GM19351 (cell line): ENCODE results near the gene EME2.

Source experiments
- ATAC-seq: cut with Tn5 transposase; IDR thresholded peaks from one replicate; pipeline ENCODE4 v1.9.1; 2021; ENCODE audit warnings: mild to moderate bottlenecking, moderate library complexity; ENCODE audit not compliant: unreplicated experiment

Gene EME2

GRCh38 chr16:1745181-1745899 lies 27.3 kb upstream of the EME2 start:
- ATAC-seq = no peak

- ATAC-seq = no peak
Measured at GRCh38 chr16:1745900-1746692, 26.5 kb upstream of the EME2 start.

DNA sequence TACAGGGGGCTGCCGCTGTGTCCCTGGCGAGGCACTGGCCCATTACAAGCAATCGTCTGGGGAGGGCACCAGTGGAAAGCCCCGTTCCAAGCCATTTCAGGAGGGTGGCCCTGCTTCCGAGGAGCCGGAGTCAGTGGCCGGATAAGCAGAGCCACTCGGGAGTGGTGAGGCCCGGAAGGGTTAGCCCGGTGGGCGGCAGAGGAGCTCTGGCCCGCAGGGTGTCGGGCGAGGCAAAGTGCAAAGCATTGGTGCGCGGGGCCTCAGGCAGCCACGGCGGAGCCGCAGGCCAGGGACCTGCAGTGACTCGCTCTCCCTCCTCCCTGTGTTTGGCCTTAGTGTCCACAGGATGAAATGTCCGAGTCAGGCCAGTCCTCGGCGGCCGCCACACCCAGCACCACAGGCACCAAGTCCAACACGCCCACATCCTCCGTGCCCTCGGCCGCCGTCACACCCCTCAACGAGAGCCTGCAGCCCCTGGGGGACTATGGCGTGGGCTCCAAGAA lies 25.9 kb upstream of the EME2 start:
- ATAC-seq = no peak

- no peak for ATAC-seq
Measured at GRCh38 chr16:1747934-1748333, 24.7 kb upstream of the EME2 start.

- ATAC-seq = no peak
Measured at GRCh38 chr16:1749152-1750117, 23.2 kb upstream of the EME2 start.

DNA sequence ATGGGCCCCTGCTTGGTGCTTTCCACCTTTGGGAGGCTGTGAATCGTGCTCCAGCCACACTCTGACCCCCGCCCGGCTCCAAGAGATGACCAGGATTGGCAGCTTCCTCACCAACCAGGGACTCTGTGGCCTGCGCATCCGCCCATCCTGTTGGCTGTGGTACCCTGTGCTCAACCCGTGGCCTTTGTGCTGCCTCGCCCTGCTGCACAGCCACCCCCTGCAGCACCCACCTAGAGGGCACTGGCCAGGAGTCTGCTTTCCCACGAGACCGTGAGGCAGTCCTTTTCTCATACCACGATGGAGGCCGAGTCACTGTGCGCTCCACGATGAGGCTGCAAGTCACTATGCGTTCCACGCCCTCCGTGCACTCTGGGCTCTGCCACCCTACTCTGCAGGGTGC lies 20.7 kb upstream of the EME2 start:
- no peak for ATAC-seq

- no peak for ATAC-seq
Measured at GRCh38 chr16:1752853-1753252, 19.8 kb upstream of the EME2 start.

DNA sequence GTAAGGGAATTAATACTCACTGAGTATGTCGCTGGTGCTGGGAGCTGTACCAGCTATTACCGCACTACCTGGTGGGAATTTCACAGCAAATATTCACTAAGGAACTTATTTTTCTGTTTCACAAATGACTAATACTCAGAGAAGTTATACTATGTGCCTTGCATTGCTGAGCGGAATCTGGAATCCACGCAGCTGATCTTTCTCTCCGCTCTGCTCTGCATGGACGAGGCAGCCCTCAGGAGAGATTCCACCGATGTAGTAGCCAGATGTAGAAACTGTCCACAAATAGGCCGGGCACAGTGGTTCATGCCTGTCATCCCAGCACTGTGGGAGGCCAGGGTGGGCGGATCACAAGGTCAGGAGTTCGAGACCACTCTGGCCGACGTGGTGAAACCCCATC lies 18.4 kb upstream of the EME2 start:
- no peak for ATAC-seq

DNA sequence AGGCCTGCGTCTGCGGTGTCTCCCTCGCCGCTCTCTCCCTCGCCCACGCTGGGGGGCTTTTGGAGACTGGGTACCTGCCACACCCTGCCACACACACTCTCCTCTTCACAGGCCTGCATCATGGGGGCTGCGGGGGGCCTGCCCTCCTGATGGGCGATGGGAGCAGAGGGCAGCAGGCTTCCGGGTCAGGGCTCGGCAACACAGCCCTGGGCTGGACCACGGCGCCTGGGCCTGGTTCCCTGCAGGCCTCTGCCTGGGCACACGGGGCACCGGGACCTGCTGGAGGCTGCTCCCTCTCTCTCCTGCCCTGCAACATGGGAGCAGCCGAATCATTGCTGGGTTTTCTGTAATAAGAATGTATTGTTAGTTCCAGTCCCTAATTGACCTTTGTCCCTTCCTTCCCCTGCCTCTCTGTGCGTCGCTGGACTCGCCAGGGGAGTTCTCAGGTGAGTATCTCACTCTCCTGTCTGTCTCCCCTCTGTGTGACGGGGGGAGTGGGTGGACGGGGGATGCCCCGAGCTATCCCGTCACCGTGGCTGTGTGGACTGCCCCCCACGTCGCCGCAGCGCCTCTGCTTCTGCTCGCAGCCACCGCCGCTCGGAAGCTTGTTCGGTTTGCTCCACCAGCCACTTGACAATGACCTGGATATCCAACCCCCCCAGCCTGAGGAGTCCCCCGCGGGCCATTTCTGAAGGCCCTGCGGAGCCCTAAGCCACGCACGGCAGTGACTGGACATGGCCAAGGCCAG lies 14.7 kb upstream of the EME2 start:
- ATAC-seq = no peak

DNA sequence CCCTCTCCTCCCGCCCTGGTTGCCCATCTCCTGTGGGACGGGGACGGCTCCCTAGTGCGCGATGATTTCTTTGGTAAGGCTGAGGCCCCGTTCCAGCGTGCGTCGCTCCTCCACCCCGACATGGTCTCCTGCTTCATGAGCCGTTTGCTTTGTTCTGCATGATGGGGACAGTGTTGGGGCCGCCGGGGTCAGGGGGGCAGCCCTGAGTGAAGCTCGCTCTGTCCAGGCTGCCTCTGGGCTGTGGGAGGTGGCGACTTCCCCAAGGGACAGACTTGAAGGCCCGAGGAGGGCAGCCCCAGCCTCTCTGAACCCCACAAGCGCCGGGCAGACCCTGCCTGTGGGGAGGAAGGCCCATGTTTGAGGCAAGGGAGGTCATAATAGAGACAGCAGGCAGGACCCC lies 13.7 kb upstream of the EME2 start:
- no peak for ATAC-seq

DNA sequence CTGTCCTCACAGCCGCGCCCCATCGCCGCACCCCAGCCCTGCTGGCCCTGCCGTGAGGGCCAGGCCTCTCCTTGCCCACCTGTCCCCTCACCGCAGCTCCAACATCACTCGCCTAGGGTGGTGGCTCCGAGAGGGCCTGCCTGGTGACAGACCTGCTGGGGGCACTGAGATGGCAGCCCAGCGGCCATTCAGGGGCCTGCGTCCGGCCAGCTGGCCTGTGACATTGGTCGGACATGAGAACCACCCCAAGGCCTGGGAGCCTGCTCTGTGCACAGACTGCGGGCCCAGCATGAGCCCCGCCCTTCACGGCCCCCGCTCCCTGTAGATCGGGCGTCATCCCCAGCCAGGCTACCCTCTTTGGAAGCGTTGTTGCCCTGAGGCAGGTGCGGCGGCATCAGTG lies 13.1 kb upstream of the EME2 start:
- ATAC-seq = no peak

DNA sequence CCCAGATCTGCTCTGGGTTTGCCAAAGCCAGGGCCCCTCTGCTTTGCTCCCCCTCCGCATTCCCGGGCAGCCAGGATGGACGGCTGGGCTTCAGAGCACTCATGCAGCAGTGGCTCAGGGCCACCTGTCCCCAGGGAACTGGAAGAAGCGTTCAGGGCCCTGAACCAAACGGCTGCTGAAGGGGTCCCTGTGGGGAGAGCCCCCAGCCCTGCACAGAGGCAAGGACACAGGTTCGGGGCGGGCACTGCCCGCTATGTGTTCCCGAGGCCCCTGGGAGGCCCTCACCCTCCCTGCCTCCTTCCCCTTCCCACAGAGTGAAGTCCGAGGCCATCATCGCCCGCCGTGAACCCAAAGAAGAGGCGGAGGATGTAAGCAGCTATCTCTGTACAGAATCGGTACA lies 11.7 kb upstream of the EME2 start:
- no peak for ATAC-seq

DNA sequence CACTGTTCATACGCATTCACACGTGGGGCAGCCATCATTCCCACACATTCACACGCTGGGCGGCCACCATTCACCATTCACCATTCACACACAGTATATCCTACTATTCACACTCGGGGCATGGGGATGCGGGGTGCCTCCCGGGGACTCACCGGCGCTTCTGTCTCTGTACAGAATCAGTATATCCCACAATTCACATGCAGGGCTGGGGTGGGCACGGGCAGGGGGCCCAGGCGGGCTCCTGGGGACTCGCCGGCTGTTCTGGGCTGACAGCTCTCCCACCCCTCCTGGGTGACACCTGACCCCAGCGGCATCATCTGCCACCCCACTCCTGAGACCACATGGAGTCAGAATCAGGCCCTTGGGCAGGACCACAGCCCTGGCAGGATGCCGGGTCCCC lies 10.9 kb upstream of the EME2 start:
- ATAC-seq = no peak

- ATAC-seq = no peak
Measured at GRCh38 chr16:1762196-1762878, 10.3 kb upstream of the EME2 start.

- ATAC-seq = no peak
Measured at GRCh38 chr16:1762879-1763520, 9.6 kb upstream of the EME2 start.

- ATAC-seq = no peak
Measured at GRCh38 chr16:1763521-1764511, 8.8 kb upstream of the EME2 start.

DNA sequence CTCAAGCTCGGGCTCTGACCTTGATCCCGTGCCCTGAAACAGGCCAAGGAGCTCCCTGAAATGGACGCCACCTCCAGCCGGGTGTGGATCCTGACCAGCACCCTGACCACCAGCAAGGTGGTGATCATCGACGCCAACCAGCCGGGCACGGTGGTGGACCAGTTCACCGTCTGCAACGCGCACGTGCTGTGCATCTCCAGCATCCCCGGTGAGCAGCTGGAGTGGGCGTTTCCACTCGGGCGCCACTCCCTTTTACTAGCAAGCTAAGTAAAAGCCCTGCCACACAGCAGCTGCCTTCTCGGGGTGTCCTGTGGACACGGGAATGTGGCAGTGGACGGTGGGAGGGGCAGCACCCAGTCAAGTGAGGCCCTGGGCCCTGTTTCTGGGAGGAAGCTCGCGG lies 7.6 kb upstream of the EME2 start:
- ATAC-seq = no peak

DNA sequence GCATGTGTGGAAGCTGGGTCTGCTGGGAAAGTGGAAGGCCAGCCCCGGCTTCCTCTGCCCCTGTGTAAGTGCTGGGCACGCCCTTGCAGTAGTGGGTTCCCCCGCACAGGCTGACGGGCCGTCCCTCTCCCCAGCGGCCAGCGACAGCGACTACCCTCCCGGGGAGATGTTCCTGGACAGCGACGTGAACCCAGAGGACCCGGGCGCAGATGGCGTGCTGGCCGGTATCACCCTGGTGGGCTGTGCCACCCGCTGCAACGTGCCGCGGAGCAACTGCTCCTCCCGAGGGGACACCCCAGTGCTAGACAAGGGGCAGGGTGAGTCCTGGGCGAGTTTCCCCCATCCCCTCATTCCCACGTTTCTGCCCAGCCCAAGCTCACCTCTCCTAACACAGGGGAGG lies 6.8 kb upstream of the EME2 start:
- ATAC-seq = no peak
